ENCODE measurements around the gene PRKCA.
"Not testable (repeated sequence)": the region's sequence is repeated elsewhere in the genome, so short reads cannot be mapped to it uniquely, and the experiment has no call there.

The PRKCA gene

DNA sequence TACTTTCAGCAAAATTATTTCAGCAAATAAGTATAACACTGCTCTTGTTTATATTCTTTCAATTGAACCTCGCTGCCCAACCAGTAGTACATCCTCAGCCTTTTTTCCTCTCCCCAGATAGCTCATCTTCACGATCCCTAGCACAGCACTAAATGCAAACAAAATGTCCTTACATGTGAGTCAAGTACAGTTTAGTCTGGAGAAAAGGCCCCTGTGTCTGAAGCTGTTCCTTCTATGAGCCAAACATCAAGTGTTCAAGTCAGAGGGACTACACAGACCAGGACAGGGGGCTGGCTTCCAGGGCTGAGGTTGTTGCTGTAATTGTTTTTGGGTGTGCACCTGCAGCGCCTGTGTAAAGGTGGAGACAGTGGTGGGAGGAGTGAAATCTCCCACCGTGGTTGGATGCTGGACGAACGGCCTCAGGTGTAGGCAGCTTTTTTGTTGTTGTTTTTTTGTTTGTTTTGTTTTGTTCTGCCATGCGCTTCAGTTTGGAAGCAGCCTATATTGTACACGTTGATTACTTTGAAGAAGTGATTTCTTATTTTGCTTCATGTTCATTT lies 147.1 kb downstream of the PRKCA start:
- CTCF ChIA-PET = no interaction called here
- TF ChIP-seq, protein P1, sequence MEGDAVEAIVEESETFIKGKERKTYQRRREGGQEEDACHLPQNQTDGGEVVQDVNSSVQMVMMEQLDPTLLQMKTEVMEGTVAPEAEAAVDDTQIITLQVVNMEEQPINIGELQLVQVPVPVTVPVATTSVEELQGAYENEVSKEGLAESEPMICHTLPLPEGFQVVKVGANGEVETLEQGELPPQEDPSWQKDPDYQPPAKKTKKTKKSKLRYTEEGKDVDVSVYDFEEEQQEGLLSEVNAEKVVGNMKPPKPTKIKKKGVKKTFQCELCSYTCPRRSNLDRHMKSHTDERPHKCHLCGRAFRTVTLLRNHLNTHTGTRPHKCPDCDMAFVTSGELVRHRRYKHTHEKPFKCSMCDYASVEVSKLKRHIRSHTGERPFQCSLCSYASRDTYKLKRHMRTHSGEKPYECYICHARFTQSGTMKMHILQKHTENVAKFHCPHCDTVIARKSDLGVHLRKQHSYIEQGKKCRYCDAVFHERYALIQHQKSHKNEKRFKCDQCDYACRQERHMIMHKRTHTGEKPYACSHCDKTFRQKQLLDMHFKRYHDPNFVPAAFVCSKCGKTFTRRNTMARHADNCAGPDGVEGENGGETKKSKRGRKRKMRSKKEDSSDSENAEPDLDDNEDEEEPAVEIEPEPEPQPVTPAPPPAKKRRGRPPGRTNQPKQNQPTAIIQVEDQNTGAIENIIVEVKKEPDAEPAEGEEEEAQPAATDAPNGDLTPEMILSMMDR (IDR thresholded peaks at IDR 0.05; ENCODE audit: insufficient read depth, low read length, missing control alignments) = no peak
- POLR2A ChIA-PET = interaction anchor here (0.8 kb wide), 1 partner anchor 94 kb away, joined by 3 read pairs; no protein-coding TSS in a partner anchor
- DNase-seq (ENCODE audit: low read depth, low spot score) = no peak
- no peak overlapping the region for H3K4me3 ChIP-seq (ENCODE audit: low read depth, low read length)

DNA sequence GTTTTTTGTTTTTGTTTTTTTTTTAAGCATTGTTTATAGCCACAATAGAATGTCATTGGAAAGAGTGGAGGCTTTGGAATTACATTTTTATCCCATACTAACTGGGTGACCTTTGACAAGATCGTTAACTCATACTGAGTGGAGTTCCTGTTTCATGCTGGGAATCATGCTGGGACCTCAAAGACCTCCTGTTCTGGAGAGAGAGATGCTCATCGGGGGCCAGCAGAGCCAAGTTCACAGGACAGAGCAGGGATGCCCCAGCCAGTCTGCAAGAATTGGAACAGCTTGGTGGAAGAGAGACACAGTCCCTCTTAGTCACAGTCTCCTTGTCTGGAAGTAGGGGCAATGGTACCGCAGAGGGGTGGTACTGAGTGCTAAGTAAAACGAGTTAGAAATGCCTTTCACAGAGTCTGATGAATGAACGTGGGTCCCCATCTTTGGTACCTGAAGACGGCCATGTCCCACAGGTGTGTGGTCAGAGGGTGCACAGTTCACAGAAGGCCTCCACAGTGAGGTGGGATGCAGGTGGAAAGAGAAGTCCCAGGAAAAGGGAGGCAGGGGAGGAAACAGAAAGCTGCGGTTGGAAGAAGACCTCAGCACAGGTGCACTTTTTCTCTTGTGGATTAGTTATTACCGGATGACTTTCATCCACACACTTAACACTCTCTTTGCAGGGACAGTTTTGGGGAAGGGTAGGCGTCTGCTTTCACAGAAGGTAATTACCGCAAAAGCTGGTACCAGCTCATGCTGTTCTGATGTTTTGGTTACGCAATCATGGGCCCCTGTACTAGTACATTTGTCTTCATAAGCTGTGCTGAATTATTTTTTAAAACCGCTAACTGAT lies 147.8 kb downstream of the PRKCA start:
- no peak for DNase-seq (ENCODE audit: low read depth, low spot score)
- ChIA-PET POLR2A (interaction anchor here (0.8 kb wide), 1 partner anchor 93 kb away, joined by 3 read pairs; no protein-coding TSS in a partner anchor), CTCF (no interaction called here)
- H3K4me3 ChIP-seq (ENCODE audit: low read depth, low read length) = no peak overlapping the region
- TF ChIP-seq, protein P1 (IDR thresholded peaks at IDR 0.05; ENCODE audit: insufficient read depth, low read length, missing control alignments) = no peak

DNA sequence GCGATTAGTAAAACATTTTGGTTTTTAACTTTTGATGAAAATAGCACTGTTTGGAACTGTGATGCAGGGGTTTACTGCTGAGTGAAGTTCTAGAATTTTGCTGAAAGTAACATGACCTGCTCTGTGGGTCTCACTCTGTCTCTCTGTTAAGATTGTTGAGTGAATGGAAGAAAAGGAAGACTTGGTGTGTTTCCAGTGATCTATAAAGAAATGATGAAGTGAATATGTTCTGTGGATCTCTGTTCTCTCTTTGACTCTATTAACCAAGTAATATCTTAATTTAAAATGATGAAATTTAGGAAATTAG lies 148.4 kb downstream of the PRKCA start:
- ChIA-PET CTCF (no interaction called here), POLR2A (no interaction called here)
- DNase-seq (ENCODE audit: low read depth, low spot score) = no peak
- no peak overlapping the region for H3K4me3 ChIP-seq (ENCODE audit: low read depth, low read length)
- TF ChIP-seq, protein P1 (IDR thresholded peaks at IDR 0.05; ENCODE audit: insufficient read depth, low read length, missing control alignments) = no peak

DNA sequence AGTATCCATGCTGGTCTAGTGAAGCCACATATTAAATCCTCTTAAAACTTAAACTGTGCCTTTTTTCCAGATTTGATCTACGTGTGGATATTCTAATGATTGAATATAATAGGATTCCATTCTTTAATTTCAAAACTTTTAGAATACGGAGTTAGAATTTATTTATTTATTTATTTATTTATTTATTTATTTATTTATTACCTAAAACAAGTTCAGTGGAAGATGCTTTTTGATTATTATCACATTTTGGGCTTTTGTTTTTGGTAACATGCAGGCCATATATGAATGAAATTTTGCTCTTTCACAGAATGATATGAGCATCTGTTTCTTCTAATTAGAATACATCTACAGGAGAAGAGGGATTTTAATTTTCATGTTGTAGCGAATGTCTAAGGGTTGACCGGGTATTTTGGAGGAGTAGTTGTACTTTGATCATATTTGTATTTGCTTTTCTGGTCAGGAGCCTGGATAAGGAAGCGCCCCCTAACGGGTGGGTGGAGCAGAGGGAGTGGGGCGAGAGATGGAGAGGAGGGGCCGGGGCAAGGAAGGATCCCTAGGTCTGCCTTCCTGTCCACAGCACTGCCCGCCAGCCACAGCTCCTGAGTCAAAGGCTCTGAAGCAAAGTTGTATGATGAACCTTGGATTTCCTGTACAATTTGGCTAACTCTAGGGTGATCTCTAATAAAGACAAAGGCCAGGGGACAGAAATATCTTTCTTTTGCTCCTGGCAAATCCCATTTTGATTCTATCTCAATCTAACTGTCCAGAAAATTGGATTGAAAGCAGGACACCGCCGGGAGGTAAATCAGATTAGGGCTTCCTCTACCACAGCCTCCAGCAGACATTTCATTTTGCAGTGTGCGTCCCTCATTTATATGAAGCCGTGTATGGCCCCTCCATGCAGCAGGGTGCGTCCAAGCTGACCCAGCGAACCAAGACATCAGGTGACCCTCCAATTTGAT lies 149.1 kb downstream of the PRKCA start:
- ChIA-PET CTCF (no interaction called here), POLR2A (no interaction called here)
- TF ChIP-seq, protein P1 (IDR thresholded peaks at IDR 0.05; ENCODE audit: insufficient read depth, low read length, missing control alignments) = no peak
- no peak for DNase-seq (ENCODE audit: low read depth, low spot score)
- H3K4me3 ChIP-seq (ENCODE audit: low read depth, low read length) = no peak overlapping the region

DNA sequence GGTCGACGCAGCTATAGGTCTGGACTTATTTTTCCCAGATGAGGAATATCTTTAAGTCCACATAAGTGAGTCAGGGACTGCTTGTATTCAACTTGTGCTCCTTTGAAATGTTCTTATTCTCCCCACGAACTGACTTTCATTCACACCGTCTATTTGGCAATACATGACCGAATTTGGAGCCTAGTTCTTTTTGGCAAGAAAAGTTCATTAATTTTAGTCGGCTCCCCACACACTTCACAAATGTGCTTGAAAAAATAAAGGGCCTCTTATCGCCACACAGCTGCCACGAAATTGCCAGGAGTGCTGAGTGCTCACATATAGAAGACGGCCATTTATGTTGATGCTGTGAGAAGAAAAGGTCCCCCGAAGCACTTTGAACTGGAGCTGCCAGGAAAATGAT lies 152.6 kb downstream of the PRKCA start:
- POLR2A ChIA-PET = no interaction called here
- H3K4me3 ChIP-seq (ENCODE audit: low read depth, low read length) = no peak overlapping the region
- TF ChIP-seq, protein P1 (IDR thresholded peaks at IDR 0.05; ENCODE audit: insufficient read depth, low read length, missing control alignments) = no peak
- DNase-seq (ENCODE audit: low read depth, low spot score) = no peak
- CTCF ChIA-PET = no interaction called here

DNA sequence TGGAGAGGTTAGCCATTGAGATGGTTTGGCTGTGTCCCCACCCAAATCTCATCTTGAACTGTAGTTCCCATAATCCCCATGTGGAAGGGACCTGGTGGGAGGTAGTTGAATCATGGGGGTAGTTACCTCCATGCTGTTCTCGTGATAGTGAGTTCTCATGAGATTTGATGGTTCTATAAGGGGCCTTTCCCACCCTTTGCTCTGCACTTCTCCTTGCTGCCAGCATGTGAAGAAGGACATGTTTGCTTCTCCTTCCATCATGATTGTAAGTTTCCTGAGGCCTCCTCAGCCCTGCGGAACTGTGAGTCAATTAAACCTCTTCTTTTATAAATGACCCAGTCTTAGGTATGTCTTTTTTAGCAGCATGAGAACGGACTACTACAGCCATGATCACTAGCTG lies 155.1 kb downstream of the PRKCA start:
- POLR2A ChIA-PET; H3K4me3 ChIP-seq (ENCODE audit: low read depth, low read length); DNase-seq (ENCODE audit: low read depth, low spot score): not testable (repeated sequence)
- CTCF ChIA-PET = interaction anchor here (1.4 kb wide), 1 partner anchor 26 kb away, joined by 3 read pairs; no protein-coding TSS in a partner anchor
